ENCODE results near the gene PDE6B. TPM values are rescaled to one million over a fixed set of nuclear protein-coding genes. Genes with fewer than 3 reads are reported as not detected.
"Not testable (repeated sequence)": the region's sequence is repeated elsewhere in the genome, so short reads cannot be mapped to it uniquely, and the experiment has no call there.

PDE6B gene
- total RNA-seq, 1 donor: under 0.01 TPM

- TF ChIP-seq, protein P1, sequence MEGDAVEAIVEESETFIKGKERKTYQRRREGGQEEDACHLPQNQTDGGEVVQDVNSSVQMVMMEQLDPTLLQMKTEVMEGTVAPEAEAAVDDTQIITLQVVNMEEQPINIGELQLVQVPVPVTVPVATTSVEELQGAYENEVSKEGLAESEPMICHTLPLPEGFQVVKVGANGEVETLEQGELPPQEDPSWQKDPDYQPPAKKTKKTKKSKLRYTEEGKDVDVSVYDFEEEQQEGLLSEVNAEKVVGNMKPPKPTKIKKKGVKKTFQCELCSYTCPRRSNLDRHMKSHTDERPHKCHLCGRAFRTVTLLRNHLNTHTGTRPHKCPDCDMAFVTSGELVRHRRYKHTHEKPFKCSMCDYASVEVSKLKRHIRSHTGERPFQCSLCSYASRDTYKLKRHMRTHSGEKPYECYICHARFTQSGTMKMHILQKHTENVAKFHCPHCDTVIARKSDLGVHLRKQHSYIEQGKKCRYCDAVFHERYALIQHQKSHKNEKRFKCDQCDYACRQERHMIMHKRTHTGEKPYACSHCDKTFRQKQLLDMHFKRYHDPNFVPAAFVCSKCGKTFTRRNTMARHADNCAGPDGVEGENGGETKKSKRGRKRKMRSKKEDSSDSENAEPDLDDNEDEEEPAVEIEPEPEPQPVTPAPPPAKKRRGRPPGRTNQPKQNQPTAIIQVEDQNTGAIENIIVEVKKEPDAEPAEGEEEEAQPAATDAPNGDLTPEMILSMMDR (IDR thresholded peaks at IDR 0.05; ENCODE audit: insufficient read depth, low read depth, low read length): no peak
- DNase-seq (ENCODE audit: low read depth): no peak
- no peak overlapping the region for H3K4me3 ChIP-seq (ENCODE audit: low read depth, low read length)
Measured at GRCh38 chr4:667545-667925, 42.2 kb downstream of the PDE6B start.

DNA sequence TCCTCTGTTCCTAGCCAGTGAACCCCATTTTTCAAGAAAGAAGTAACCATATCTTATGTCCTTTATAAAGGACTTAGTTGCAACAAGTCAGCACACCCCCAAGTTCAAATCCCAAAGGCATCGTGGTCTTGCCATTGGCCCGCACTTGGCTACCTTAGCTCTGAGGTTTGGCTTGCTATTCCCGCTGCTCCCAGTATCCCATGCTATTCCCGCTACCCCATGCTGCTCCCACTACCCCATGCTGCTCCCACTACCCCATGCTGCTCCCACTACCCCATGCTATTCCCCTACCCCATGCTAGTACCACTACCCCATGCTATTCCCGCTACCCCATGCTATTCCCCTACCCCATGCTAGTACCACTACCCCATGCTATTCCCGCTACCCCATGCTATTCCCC lies 42.8 kb downstream of the PDE6B start:
- not testable (repeated sequence) for DNase-seq (ENCODE audit: low read depth); H3K4me3 ChIP-seq (ENCODE audit: low read depth, low read length)

GRCh38 chr4:669806-670559 lies 44.6 kb downstream of the PDE6B start:
- not testable (repeated sequence) for H3K4me3 ChIP-seq (ENCODE audit: low read depth, low read length); DNase-seq (ENCODE audit: low read depth)

GRCh38 chr4:671769-672168 lies 46.4 kb downstream of the PDE6B start:
- no peak overlapping the region for H3K4me3 ChIP-seq (ENCODE audit: low read depth, low read length)
- TF ChIP-seq, protein P1 (IDR thresholded peaks at IDR 0.05; ENCODE audit: insufficient read depth, low read depth, low read length): no peak
- no peak for DNase-seq (ENCODE audit: low read depth)

DNA sequence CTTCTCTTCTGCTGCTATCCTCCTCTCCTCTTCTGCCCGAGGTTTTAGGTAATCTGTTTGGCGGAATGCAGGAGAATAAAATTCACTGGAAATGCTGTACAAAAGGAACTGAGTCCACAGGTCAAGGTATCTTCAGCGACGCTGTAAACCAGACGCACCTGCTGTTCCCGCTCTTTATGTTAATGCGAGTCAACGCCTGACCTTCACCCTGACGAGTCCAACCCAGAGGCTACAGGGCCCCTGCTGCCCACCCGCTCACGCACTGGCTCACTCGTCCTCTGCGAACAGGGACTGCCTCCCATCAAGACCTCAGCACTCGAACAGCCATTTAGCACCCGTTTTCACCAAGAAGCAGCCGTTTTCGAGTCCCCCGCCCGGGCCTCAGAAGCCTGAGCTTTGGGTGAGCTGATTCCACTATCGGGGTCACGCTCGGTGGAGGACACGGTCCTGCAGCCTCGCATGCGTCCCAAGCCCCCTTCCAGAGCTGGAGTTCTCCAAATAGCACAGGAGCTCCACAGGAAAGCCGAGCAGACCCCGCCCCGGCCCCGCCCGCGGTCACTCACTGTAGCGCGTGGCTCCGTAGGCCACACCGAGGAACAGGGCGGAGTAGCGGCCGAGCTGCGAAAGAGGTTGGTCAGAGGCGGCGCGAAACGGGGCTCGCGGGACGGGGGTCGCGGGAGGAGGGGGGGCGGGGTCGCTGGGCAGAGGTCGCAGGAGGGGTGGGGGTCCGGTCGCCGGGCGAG lies 48.1 kb downstream of the PDE6B start:
- DNase-seq (ENCODE audit: low read depth): no peak
- TF ChIP-seq, protein P1 (IDR thresholded peaks at IDR 0.05; ENCODE audit: insufficient read depth, low read depth, low read length): no peak

GRCh38 chr4:674172-675035 lies 49.0 kb downstream of the PDE6B start, which contains the start of the genes ATP5ME and MYL5:
Gene ATP5ME (minus strand): TSS chr4:674276. CDS start chr4:674247, 29 bp downstream.
Gene MYL5 (plus strand): TSS chr4:674542. CDS start chr4:678027, 3,485 bp downstream.
- TF ChIP-seq, protein P1 (IDR thresholded peaks at IDR 0.05; ENCODE audit: insufficient read depth, low read depth, low read length): peak; percentile 95
- H3K4me3 ChIP-seq (ENCODE audit: low read depth, low read length): peak within 1 kb of the TSS; percentile 84

More for the DNA sequence above, 48.1 kb downstream of the PDE6B start:
- H3K4me3 ChIP-seq (ENCODE audit: low read depth, low read length): peak overlapping the region; percentile 84

DNA sequence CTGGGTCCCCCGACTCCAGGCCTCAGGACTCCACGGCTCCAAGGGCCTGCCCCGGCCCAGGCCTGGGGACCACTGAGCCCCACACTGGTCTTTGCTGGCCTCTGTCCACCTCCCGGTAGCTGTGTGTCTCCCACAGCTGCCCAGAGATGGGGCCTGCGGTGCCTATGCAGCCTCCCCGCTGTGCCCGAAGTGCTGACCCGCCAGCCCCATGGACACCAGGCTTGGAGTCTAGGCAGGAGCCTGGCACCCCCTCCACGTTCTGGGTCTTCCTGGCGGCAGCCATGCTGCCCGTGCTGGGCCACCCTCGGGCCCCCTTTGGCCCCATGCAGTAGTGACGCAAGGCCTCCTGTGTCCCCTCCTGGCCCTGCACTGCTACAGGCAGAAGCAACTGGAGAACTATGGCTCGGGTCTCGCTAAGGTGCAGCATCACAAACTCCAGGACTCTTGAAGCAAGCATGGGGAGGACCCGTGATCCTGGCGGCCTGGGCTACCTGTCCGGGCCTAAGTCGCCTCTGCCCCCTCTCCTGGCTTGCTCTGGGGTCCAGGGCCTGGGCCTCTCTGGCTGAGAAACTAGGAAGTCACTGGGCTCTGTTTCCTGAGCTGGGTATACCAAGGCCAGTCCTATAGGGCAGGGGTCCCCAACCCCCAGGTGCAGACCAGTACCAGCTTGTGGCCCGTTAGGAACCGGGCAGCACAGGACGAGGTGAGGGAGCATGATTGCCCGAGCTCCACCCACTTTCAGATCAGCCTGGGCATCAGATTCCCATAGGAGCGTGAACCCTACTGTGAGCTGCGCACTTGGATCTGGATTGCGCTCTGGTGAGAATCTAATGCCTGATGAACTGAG lies 49.9 kb downstream of the PDE6B start:
- TF ChIP-seq, protein P1 (IDR thresholded peaks at IDR 0.05; ENCODE audit: insufficient read depth, low read depth, low read length): no peak
- DNase-seq (ENCODE audit: low read depth): no peak
- H3K4me3 ChIP-seq (ENCODE audit: low read depth, low read length): peak overlapping the region; percentile 84

More at GRCh38 chr4:674172-675035, 49.0 kb downstream of the PDE6B start, which contains the start of the genes ATP5ME and MYL5:
- DNase-seq (ENCODE audit: low read depth): peak; percentile 94

All from fibroblast of villous mesenchyme (primary cell).